Right forelimb (tissue), 1 donor: ENCODE data around the gene TADA2B.

Experiments used
- DNase-seq: peaks from one replicate; pipeline ENCODE4 v3.0.0-alpha.2; 2018

TADA2B gene, protein sequence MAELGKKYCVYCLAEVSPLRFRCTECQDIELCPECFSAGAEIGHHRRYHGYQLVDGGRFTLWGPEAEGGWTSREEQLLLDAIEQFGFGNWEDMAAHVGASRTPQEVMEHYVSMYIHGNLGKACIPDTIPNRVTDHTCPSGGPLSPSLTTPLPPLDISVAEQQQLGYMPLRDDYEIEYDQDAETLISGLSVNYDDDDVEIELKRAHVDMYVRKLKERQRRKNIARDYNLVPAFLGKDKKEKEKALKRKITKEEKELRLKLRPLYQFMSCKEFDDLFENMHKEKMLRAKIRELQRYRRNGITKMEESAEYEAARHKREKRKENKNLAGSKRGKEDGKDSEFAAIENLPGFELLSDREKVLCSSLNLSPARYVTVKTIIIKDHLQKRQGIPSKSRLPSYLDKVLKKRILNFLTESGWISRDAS

DNA sequence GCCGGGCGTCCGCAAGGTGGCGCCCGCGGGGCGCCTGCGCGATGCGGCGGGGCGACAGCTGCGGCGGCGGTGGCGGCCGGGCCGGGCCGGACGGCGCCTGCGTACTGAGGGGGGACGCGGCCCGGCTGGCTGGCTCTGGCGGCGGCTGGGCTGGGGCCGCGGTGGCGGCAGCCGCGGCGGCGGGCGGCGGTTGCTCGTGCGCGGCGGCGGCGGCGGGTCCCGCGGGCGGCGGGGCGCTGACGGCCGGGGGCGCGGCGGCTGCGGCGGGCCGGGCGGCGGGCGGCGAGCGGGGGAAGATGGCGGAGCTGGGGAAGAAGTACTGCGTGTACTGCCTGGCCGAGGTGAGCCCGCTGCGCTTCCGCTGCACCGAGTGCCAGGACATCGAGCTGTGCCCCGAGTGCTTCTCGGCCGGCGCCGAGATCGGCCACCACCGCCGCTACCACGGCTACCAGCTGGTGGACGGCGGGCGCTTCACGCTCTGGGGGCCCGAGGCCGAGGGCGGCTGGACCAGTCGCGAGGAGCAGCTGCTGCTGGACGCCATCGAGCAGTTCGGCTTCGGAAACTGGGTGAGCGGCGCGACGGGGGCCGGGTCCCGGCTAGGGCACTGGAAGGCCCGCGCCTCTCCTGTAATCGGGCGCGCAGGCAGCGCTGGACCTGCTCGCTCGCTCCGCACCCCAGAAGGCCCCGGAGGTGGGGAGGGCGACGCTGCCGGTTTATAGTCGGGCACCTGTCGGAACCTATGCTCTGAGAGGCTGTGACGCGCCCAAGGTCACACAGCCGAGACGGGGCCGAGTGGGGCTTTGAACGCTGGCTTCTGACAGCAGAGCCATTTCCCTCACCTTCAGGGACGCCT, at the start of gene TADA2B:
Gene TADA2B, plus strand, starts transcription at position 89 of the 853 bp plus-strand sequence. Its CDS starts 208 bp downstream, at position 297.
- DNase-seq = peak; percentile 76

DNA sequence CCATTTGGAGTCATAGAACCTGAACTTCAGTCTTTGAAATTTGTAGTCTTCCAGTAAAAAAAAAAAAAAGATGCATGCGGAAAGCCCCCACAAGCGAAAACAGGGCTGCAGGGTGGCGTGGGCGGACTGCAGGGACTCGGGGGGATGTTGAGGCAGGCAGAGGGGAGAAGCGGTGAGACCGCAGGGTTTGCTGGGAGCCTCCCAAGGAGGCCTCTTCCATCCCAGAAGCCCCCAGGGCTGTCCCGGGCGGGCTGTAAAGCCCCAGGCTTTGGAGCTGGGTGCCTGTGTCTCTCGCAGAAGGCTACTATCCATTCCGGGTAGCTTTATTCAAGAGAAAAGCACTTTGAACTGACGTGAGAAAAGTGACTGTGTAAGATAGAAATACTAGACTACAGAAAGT, 46.7 kb upstream of the TADA2B start:
- peak; percentile 6 for DNase-seq

DNA sequence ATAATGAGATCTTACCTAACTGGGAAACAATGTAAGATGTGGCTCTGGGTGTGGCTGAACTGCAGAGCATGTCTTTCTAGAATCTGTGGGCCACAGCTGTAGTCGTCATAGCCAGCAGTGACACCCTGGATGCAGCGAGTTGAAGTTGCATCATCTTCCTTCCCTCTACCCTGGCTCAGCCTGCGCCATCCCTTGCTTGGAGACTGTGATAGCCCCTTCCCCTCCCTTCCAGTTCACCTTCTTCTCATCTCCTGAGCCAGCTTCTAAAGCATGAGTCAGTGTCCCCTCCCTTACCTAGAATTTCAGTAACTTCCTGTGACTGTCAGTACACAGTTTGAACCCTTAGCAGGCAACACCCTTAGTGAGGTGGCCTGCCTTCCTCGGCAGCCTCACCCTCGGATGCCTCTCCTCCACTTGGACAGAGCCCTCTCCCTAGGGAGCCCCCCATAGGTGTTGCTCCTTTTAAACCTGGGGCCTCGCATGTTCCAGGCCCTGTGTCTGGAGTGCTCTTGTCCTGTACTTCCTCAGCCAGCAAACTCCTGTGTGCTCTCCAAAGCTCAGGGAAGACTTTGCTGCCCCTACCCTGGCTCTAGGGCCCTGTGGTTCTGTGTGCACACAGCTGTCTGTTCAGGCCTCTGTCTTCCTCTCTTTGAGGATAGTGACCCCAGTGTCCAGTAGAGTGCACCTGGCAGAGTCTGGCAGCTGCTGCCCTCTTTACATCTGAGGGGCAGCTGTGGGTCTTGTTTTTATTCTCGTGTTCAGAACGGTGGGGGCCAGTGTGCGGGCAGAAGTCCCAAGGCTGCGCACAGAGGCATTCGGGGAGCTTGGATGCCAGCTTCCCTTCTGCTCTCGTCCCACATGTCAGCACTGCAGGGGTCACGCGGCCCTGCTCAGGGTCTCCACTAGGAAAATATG, 43.7 kb upstream of the TADA2B start:
- peak; percentile 32 for DNase-seq

DNA sequence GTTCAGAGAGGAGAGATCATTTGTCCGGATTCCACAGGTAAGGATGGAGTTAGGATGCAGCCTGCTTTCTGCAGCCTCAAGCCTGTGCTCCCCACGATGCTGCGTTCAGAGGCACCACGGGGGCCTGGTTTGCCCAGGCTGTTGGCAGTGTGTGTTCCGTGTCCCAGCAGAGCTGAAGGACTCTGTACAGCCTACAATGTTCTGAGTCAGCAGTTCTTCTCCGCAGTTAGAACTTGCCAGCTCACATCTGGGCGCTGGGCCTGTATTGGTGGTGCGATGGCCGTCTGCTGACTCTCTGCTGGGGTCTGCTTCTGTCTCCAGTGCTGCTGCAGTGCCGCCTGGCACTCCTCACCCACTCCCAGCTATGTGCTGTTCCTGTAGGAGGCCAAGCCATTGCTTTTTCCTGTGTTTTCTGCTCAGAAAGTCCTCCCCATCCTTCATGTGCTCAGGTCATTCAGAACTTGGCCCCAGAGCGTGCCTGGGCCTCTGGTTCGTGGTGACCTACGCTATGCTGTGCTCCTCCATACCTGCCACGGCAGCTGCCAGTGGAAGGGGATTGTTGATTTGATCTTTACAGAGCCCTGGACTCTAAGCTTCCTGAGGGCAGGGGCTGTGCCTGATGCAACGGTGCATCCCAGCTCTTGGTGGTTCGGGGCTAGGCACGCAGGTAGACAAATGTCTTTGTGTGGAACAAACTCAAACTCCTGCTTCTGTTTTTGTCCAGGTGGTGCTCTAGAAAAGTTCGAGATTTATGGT, 42.6 kb upstream of the TADA2B start:
- peak; percentile 33 for DNase-seq

DNA sequence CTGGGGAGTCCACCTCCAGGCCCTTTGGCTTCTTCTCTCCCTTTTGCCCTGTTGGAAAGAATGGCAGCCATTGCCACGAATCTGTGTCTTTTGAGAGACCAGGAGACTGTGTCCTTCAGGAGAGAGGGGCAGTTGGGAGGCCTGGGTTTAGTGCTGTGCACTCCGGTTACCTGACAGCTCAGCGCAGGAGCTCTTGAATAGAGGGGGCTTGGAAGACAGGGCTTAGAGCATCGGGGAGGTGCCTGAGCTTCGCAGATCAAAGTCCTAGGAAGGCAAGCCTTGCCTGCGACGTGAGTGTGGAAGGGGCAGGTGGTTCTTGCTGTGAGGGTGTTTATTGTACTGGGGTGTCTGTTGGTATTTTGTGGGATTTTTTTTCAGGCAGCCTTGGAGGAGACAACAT, 41.9 kb upstream of the TADA2B start:
- peak; percentile 12 for DNase-seq

DNA sequence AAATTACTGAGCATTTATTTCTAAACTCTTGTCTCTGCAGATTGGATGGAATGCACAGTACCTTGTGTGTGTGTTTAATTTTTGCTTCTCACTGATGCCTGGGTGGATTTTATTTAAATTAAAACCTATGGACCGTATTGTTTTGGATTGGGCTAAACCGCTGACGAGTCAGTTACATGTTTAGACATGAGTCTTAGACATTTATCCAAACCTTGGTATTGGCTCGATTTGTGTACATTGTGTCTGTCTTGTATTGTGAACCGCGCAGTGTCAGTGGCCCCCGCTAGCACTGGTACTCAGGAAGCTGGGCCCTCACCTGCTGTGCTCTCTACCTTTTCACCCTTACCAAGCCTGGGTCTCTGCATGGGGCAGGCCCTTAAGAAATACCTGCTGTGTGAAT, 40.8 kb upstream of the TADA2B start:
- no peak for DNase-seq

DNA sequence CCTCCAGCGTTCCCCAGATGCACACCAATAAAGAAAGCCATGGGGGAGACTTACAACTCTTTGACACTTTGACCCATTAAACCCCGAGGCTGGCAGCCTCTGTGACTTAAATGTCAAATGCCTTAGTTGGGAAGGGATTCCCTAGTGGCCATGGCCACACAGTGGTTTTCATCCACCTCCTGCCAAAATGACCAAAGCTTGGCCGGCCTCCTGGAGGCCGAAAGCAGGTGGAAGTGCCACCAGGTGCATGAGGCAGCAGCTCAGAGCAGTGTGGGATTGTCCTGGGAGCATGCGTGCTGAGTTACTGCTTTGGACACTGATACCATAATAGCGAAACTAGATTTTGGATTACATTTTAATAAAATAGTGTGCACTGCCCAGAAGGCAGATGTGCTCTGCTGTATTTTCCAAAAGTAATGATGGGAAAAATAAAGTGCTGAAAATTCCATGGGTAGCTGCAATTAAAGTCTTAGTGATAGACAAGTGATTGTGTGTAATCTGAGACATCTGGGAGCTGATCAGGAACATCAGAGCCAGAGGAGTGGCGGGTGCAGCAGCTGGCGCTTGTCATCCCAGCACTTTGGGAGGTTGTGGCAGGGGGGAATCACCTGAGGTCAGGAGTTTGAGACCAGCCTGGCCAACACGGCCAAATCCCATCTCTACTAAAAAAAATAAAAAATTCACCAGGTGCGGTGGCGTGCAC, 39.8 kb upstream of the TADA2B start:
- DNase-seq = peak; percentile 18

DNA sequence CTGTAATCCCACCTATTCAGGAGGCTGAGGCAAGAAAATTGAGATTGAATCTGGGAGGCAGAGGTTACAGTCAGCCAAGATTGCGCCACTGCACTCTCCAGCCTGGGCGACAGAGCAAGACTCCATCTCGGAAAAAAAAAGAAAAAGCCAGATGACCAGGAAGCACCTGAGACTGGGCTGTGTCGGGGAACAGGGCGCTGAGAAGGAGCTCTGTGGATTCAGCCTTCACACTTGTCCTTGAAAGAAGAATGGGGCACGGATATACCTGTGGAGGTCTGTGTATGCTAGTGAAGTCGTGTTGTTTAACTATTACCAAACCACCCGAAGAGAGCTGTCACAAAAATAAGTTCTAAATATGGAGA, 39.3 kb upstream of the TADA2B start:
- DNase-seq = no peak

DNA sequence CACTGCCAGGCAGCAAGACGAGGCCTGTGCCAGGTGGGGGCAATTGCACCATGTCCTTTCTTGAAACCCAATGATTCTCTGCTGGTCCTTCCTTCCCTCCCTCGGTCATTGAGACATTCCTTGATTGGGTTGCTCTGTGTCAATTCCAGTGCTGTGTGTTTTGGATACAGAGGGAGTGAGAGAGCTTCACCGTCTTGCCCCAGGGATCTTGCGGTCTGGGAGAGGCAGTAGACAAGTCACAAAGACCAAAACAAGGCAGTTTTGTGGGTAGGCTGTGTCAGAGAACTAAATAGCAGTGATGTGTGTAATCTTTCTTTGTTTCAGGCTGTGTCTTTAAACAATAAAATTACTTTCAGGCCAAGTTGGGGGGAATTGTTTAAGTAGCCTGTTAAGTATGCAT, 38.8 kb upstream of the TADA2B start:
- no peak for DNase-seq

DNA sequence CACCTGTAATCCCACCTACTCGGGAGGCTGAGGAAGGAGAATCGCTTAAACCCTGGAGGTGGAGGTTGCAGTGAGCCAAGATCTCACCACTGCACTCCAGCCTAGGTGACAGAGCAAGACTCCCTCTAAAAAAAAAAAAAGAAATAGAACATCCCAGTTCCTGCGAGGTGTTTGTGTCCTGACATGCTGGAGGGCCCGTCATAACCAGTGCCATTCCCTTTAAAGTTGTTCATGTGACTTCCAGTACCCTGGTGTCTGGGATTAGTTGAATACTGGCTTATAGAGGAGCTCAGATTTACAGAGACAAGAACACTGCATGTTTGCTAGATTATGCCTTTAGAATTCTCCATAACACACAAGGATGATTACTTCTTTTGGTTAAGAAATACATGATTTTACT, 37.6 kb upstream of the TADA2B start:
- DNase-seq = no peak

DNA sequence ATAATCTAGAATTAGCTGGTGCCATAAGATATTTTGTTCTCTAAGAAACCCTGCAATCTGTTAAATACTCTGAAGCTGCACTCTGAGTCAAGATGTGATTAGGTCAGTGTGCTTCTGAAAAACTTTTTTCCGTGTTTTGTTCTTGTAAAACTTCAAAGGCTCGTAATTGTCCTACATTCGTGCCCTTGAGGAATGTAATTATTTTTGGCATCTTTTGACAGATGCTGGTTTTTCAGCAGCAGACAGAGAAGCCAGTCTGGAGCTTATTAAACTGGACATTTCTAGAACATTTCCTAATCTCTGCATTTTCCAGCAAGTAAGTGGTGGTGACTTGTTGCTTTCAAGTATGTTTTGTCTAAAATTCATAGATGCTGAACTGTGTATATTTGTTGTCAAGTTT, 36.8 kb upstream of the TADA2B start:
- no peak for DNase-seq

DNA sequence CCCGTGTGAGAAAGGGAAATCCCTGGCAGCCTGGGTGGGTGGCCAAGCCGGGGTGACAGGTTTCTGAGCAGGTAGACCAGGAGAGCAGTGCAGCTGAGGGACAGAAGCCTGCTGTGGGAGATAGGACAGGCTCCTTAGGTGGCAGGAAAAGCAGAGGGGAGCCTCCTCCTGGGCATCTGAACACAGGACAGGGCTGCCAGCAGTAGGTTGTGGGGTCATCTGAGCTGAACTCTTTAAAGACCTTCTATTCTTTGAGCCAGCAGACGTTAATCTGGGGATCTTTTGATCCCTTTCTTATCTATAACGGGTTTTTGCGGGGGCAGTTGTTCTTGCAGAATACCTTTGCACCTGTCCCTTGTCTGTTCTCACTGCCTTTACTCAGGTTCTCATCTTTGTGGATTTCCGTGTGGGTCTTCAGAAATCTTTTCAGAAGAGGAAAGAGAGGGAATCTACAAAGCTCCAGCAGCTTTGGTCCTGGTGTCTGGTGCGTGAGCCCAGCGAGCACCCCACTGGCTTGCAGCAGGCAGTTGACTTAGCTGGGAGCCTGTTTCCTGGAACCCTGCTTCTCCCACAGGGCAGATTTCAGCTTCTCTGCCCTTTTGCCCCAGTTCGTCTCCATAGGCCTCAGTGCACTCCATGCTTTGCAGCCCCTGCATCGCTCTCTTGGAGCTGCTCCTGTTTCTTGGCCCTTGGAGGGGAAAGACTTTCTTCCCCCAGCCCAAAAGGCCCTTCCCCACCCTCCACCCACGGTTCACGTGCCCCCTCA, 35.8 kb upstream of the TADA2B start:
- no peak for DNase-seq

DNA sequence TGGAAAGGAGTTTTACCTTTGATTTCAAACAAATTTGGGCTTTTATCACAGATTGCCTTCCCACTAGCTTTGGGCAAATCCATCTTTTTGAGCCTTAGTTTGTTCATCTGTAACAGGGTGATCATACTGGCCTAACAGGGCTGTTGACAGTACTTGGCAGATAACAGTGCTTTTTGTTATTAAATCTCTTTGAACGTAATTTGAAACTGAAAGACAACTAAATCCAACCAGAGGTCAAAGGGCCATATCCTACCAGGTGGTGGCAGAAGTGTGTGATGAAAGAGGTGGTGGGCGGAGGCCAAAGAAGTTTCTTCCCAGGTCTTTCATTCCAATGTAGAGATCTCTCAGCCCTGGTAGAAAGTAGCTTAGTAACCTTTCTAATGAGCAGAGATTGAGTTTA, 35.2 kb upstream of the TADA2B start:
- DNase-seq = no peak

DNA sequence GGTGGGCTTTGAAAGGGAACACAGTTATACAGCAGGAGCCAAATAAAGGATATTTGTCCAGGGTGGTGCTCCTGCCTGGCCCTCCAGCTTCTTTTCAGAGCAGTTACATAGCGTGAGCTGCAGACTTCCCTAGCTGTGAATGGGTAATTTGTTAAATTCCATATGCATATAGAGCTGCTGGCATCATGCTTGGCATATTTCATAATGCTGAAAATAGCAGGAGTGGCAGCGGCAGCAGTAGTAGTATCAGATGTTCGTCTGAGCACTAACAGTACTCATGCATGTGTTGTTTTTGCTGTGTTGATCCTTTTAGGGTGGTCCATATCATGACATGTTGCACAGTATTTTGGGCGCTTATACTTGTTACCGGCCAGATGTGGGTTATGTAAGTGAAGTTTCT, 33.6 kb upstream of the TADA2B start:
- DNase-seq = no peak

DNA sequence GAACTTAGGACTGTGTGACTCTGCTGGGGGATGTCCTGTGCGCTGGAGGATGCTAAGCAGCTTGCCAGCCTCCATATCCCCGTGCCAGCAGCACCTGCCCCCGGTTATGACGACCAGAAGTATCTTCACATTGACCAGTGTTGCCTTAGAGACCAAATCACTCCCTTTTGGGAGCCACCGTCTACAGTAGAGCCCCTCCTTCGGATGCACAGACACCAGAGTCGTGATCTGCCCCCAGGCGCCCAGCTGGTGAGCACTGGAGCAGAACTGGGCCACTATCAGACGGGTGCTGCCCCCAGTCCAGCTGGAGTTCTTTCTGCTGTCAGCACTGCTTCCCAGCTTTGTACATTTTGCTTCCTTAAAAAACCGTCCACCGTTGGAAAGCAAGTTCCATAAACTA, 30.0 kb upstream of the TADA2B start:
- DNase-seq = no peak

DNA sequence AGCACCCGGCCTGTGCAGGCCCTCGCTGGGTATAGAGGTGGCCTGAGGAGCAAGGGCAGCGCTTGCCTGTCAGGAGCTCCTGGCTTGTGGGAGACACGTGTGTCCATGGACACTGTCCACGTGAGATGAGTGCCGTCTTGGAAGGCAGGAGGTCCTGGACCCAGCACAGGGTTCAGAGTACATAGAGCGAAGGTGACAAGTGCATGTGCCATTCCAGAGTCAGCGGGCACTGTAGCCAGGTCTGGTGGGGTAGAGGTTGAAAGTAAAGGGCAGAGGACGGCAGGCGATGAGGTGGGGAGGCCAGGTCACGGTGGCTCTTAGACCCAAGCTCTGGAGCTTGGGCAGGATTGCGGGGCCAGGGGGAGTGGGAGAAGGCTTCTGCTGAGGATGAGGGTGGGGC, 28.4 kb upstream of the TADA2B start:
- DNase-seq = no peak

DNA sequence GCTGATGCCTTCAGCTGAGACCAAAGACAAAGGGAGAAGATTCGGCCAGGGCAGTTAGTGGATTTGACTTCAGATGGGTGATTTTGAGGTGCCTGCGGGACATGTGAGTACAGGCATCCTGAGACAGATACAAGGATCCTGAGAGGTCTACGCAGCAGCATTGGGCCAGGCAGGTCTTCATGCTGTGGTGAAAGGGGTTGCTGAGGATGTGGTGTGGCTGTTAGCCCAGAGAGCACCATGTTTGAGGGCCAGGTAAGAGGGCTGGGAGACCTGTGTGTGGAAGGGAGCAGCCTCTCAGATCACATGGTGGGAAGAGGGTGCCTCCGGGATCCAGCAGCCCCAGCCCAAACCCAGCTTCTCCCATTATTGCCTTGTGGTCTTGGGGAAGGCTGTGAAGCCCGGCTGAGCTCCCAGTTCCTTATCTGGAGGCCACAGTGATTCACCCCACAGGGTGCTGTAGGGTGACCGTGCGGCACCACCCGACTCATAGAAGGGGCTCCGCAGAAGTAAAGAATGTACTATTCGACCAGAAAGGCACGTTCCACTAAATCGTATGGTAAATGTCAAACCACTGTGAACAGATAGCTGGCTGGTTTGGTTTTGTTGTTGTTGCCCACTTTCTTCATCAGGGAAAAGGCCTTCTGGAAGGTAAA, 27.7 kb upstream of the TADA2B start:
- no peak for DNase-seq

DNA sequence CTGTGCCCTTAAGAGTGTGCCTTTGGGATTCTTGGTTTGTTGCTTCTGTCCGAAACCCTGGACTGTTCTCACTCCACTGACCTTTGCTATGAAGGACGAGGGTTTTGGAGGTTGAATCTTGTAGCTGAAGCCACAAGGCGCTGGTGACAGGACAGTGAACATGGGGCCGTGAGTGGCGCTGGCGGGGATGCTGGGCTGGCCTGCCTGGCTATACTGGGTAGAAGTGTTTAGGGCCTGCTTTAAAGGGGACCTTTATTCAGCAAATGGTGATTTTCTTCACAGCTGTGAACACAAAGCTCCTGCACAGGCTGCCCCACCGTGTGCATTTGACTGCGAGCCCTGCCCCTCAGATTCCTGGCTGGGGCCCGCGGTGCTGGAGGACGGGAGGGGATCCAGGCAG, 27.1 kb upstream of the TADA2B start:
- no peak for DNase-seq

DNA sequence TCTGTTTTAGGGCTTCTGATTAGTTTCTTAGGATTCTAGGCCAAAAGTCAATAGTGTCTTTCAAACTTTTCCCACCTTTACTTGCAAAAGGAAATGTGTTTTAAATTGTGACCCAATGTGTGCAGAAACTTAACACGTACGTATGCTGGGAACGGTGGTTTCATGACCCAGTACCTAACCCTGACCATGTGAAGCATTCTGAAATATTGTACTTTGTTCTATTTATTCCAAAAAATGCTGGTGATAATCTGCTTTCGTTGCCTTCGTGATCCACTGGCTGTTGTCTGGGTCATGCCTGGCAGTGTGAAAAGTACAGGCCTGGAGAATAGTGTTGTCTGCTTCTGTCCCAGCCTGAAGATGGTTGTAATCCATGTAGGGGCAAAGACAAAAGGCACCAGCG, 26.7 kb upstream of the TADA2B start:
- no peak for DNase-seq

DNA sequence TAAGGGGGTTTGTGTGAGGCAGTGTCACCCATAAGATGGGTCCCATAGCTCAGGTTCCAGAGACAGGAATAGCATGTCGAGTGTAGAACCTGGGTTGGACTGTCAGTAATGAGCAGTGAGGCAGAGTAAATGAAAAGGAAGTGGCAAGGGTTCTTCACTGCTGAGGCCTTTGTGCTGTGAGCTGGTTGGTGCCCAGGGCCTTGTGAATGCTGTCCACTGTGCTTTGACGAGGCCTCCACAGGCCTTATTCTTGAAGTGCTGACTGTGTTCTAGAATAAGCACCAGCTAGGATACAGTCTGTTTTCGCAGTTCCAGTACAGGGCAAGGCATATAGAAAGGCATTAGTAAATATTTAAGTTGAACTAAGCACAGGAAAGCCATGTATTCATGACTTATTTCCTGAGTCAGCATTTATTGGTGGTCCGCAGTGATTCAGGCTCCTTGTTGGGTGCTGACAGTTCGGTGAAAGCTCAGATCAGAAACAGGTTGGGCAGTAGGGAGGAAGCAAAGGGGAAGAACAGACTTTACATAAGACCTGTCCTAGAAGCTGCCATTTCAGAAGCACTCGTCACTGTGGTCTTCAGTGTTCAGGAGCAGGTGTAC, 25.6 kb upstream of the TADA2B start:
- no peak for DNase-seq
